ENCODE measurements around the gene HNRNPC.

DNA sequence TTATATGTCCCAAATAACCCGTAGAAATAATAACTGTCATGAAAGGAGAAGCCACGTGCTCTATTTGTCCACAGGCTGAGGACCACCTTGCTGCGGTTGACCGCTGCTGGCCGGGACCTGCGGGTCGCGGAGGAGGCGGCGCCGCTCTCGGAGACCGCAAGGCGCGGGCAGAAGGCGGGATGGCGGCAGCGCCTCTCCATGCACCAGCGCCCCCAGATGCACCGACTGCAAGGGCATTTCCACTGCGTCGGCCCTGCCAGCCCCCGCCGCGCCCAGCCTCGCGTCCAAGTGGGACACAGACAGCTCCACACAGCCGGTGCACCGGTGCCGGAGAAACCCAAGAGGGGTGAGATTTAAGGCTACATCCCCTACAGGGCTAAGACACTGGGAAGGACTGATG is 31.6 kb upstream of the HNRNPC start:
- peak; percentile 93 for TF ChIP-seq MAX (IDR thresholded peaks at IDR 0.05; ENCODE audit: low read depth, low read length)
- no peak for TF ChIP-seq POLR2A (IDR thresholded peaks at IDR 0.05; ENCODE audit: extremely low read depth, insufficient read length)
